ENCODE results near the gene DIMT1. TPM values are rescaled to one million over a fixed set of nuclear protein-coding genes. Genes with fewer than 3 reads are reported as not detected.

Gene DIMT1
- total and polyA plus RNA-seq, 2 of the 8 experiments (the other 6 are each of a cell fraction or from before 2014, with no cell fraction given) = 19.3 to 42.1 TPM

GRCh38 chr5:62412549-62413329 is 9.0 kb upstream of the DIMT1 start, which contains the start of gene IPO11 (continued):
- TF ChIP-seq, protein P1, sequence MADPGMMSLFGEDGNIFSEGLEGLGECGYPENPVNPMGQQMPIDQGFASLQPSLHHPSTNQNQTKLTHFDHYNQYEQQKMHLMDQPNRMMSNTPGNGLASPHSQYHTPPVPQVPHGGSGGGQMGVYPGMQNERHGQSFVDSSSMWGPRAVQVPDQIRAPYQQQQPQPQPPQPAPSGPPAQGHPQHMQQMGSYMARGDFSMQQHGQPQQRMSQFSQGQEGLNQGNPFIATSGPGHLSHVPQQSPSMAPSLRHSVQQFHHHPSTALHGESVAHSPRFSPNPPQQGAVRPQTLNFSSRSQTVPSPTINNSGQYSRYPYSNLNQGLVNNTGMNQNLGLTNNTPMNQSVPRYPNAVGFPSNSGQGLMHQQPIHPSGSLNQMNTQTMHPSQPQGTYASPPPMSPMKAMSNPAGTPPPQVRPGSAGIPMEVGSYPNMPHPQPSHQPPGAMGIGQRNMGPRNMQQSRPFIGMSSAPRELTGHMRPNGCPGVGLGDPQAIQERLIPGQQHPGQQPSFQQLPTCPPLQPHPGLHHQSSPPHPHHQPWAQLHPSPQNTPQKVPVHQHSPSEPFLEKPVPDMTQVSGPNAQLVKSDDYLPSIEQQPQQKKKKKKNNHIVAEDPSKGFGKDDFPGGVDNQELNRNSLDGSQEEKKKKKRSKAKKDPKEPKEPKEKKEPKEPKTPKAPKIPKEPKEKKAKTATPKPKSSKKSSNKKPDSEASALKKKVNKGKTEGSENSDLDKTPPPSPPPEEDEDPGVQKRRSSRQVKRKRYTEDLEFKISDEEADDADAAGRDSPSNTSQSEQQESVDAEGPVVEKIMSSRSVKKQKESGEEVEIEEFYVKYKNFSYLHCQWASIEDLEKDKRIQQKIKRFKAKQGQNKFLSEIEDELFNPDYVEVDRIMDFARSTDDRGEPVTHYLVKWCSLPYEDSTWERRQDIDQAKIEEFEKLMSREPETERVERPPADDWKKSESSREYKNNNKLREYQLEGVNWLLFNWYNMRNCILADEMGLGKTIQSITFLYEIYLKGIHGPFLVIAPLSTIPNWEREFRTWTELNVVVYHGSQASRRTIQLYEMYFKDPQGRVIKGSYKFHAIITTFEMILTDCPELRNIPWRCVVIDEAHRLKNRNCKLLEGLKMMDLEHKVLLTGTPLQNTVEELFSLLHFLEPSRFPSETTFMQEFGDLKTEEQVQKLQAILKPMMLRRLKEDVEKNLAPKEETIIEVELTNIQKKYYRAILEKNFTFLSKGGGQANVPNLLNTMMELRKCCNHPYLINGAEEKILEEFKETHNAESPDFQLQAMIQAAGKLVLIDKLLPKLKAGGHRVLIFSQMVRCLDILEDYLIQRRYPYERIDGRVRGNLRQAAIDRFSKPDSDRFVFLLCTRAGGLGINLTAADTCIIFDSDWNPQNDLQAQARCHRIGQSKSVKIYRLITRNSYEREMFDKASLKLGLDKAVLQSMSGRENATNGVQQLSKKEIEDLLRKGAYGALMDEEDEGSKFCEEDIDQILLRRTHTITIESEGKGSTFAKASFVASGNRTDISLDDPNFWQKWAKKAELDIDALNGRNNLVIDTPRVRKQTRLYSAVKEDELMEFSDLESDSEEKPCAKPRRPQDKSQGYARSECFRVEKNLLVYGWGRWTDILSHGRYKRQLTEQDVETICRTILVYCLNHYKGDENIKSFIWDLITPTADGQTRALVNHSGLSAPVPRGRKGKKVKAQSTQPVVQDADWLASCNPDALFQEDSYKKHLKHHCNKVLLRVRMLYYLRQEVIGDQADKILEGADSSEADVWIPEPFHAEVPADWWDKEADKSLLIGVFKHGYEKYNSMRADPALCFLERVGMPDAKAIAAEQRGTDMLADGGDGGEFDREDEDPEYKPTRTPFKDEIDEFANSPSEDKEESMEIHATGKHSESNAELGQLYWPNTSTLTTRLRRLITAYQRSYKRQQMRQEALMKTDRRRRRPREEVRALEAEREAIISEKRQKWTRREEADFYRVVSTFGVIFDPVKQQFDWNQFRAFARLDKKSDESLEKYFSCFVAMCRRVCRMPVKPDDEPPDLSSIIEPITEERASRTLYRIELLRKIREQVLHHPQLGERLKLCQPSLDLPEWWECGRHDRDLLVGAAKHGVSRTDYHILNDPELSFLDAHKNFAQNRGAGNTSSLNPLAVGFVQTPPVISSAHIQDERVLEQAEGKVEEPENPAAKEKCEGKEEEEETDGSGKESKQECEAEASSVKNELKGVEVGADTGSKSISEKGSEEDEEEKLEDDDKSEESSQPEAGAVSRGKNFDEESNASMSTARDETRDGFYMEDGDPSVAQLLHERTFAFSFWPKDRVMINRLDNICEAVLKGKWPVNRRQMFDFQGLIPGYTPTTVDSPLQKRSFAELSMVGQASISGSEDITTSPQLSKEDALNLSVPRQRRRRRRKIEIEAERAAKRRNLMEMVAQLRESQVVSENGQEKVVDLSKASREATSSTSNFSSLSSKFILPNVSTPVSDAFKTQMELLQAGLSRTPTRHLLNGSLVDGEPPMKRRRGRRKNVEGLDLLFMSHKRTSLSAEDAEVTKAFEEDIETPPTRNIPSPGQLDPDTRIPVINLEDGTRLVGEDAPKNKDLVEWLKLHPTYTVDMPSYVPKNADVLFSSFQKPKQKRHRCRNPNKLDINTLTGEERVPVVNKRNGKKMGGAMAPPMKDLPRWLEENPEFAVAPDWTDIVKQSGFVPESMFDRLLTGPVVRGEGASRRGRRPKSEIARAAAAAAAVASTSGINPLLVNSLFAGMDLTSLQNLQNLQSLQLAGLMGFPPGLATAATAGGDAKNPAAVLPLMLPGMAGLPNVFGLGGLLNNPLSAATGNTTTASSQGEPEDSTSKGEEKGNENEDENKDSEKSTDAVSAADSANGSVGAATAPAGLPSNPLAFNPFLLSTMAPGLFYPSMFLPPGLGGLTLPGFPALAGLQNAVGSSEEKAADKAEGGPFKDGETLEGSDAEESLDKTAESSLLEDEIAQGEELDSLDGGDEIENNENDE (IDR thresholded peaks at IDR 0.05; ENCODE audit: insufficient replicate concordance, low read length) = no peak
- TF ChIP-seq BACH1 (IDR thresholded peaks at IDR 0.05; ENCODE audit: low read length) = no peak
- TF ChIP-seq KDM1A (IDR thresholded peaks at IDR 0.05; ENCODE audit: borderline replicate concordance, low read length) = no peak
- no peak for TF ChIP-seq RFX5 (IDR thresholded peaks at IDR 0.05; ENCODE audit: borderline replicate concordance, low read depth, low read length)
- TF ChIP-seq CHD1 (IDR thresholded peaks at IDR 0.05; ENCODE audit: low read depth, low read length) = no peak
- peak; percentile 49; the same call in 1 of the 2 replicates for TF ChIP-seq CHD2 (IDR thresholded peaks at IDR 0.05; ENCODE audit: low read length)
- TF ChIP-seq SP2 (IDR thresholded peaks at IDR 0.05; ENCODE audit: low read length) = no peak
- no peak for TF ChIP-seq SP4 (IDR thresholded peaks at IDR 0.05; ENCODE audit: low read length)
- TF ChIP-seq MAFK (IDR thresholded peaks at IDR 0.05; ENCODE audit: low read depth, low read length) = no peak
- TF ChIP-seq, protein P2, sequence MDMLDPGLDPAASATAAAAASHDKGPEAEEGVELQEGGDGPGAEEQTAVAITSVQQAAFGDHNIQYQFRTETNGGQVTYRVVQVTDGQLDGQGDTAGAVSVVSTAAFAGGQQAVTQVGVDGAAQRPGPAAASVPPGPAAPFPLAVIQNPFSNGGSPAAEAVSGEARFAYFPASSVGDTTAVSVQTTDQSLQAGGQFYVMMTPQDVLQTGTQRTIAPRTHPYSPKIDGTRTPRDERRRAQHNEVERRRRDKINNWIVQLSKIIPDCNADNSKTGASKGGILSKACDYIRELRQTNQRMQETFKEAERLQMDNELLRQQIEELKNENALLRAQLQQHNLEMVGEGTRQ (IDR thresholded peaks at IDR 0.05; ENCODE audit: low read length) = 0 out of 2 replicates have a peak, but pooled peaks have one; percentile 7
